Frontal cortex (tissue), 4 donors: ENCODE measurements around the gene TBCD. TPM values are rescaled to one million over a fixed set of nuclear protein-coding genes. Genes with fewer than 3 reads are reported as not detected.
A peak's percentile ranks its signal among the peaks of the same experiment; 100 is the strongest.
"Not testable (repeated sequence)": the region's sequence is repeated elsewhere in the genome, so short reads cannot be mapped to it uniquely, and the experiment has no call there.

Source experiments
- DNase-seq, 2 donors: peaks; one replicate each; pipeline ENCODE4 v3.0.0; 2012; ENCODE audit warnings: low spot score in 2 of 2
- FAIRE-seq: peaks from 2 replicates; lab custom pipeline; 2012; peaks lifted over from hg19 to GRCh38; lab: Jason Lieb, UNC
- total RNA-seq: library from RNA; depleted of rRNA; stranded (reverse); fragments of >200 nt; gene quantifications from one replicate; pipeline ENCODE4 v1.2.3, GENCODE V29; 2014
- donor health status: control.
- donor health status: control.
- donor health status: control.

TBCD gene
- total RNA-seq, 1 donor from 2014 or later, result 73.8 TPM

GRCh38 chr17:82970818-82971590, 219.1 kb downstream of the TBCD start:
- FAIRE-seq, result no peak
- no peak for DNase-seq

- no peak for DNase-seq
- FAIRE-seq, result no peak
These were observed 221.0 kb downstream of the TBCD start for GRCh38 chr17:82972836-82973372.

- FAIRE-seq (no peak), DNase-seq (peak in 1 of 2 donors; percentile 1)
These were observed 221.7 kb downstream of the TBCD start for GRCh38 chr17:82973456-82974135.

- FAIRE-seq (no peak), DNase-seq (peak in 1 of 2 donors; percentile 4)
These were observed 222.5 kb downstream of the TBCD start for GRCh38 chr17:82974136-82974952.

GRCh38 chr17:82976982-82977488, 225.2 kb downstream of the TBCD start:
- FAIRE-seq, result no peak
- DNase-seq, result no peak

- FAIRE-seq (no peak), DNase-seq (peak in 1 of 2 donors; percentile 1)
These were observed 225.7 kb downstream of the TBCD start for GRCh38 chr17:82977606-82978005.

GRCh38 chr17:82978765-82979349, 227.0 kb downstream of the TBCD start:
- FAIRE-seq (no peak), DNase-seq (peak in 1 of 2 donors; percentile 11)

GRCh38 chr17:82979718-82980117, 227.9 kb downstream of the TBCD start:
- FAIRE-seq (no peak), DNase-seq (no peak)

- no peak for DNase-seq
- FAIRE-seq, result no peak
These were observed 228.8 kb downstream of the TBCD start for GRCh38 chr17:82980632-82981031.

- DNase-seq (no peak), FAIRE-seq (no peak)
These were observed 229.4 kb downstream of the TBCD start for GRCh38 chr17:82981141-82981730.

- FAIRE-seq (no peak), DNase-seq (no peak)
These were observed 231.8 kb downstream of the TBCD start for GRCh38 chr17:82983510-82984248.

- not testable (repeated sequence) for FAIRE-seq, DNase-seq
These were observed 232.4 kb downstream of the TBCD start for GRCh38 chr17:82984249-82984617.

- FAIRE-seq (no peak), DNase-seq (no peak)
These were observed 233.0 kb downstream of the TBCD start for GRCh38 chr17:82984751-82985427.

GRCh38 chr17:82985428-82985805, 233.6 kb downstream of the TBCD start:
- no peak for FAIRE-seq
- DNase-seq, result no peak

- DNase-seq (no peak), FAIRE-seq (no peak)
These were observed 234.1 kb downstream of the TBCD start for GRCh38 chr17:82985973-82986372.

- FAIRE-seq, DNase-seq: not testable (repeated sequence)
These were observed 237.2 kb downstream of the TBCD start for GRCh38 chr17:82989051-82989450.

GRCh38 chr17:82989881-82990280, 238.0 kb downstream of the TBCD start:
- FAIRE-seq, result no peak
- DNase-seq, result no peak

GRCh38 chr17:82993005-82993404, 241.1 kb downstream of the TBCD start:
- FAIRE-seq (no peak), DNase-seq (no peak)
